ENCODE results near the gene PPP1R13L.
"Not testable (repeated sequence)": the region's sequence is repeated elsewhere in the genome, so short reads cannot be mapped to it uniquely, and the experiment has no call there.

Gene PPP1R13L

GRCh38 chr19:45431008-45431407, 26.1 kb upstream of the PPP1R13L start:
- DNase-seq (ENCODE audit: low read depth, low spot score): not testable (repeated sequence)

GRCh38 chr19:45429896-45430295, 25.0 kb upstream of the PPP1R13L start:
- DNase-seq (ENCODE audit: low read depth, low spot score): not testable (repeated sequence)

- DNase-seq (ENCODE audit: low read depth, low spot score): peak; percentile 75
Measured at GRCh38 chr19:45428384-45429231, 23.7 kb upstream of the PPP1R13L start.

- DNase-seq (ENCODE audit: low read depth, low spot score): peak; percentile 76
Measured at GRCh38 chr19:45424191-45425058, 19.6 kb upstream of the PPP1R13L start.

GRCh38 chr19:45423589-45424190, 18.8 kb upstream of the PPP1R13L start, which contains the start of gene ERCC1:
ERCC1 (minus strand) TSS chr19:45423917; CDS start chr19:45423374, 543 bp downstream.
- peak; percentile 96 for DNase-seq (ENCODE audit: low read depth, low spot score)

- no peak for DNase-seq (ENCODE audit: low read depth, low spot score)
Measured at GRCh38 chr19:45423033-45423588, 18.2 kb upstream of the PPP1R13L start.

- DNase-seq (ENCODE audit: low read depth, low spot score): no peak
Measured at GRCh38 chr19:45421947-45422498, 17.2 kb upstream of the PPP1R13L start.

- no peak for DNase-seq (ENCODE audit: low read depth, low spot score)
Measured at GRCh38 chr19:45420871-45421270, 16.0 kb upstream of the PPP1R13L start.

GRCh38 chr19:45420356-45420755, 15.5 kb upstream of the PPP1R13L start:
- DNase-seq (ENCODE audit: low read depth, low spot score): no peak

GRCh38 chr19:45419895-45420294, 15.0 kb upstream of the PPP1R13L start:
- no peak for DNase-seq (ENCODE audit: low read depth, low spot score)

- DNase-seq (ENCODE audit: low read depth, low spot score): no peak
Measured at GRCh38 chr19:45419396-45419795, 14.5 kb upstream of the PPP1R13L start.

- DNase-seq (ENCODE audit: low read depth, low spot score): no peak
Measured at GRCh38 chr19:45418802-45419201, 13.9 kb upstream of the PPP1R13L start.

GRCh38 chr19:45417151-45417550, 12.3 kb upstream of the PPP1R13L start:
- no peak for DNase-seq (ENCODE audit: low read depth, low spot score)

GRCh38 chr19:45414468-45414867, 9.6 kb upstream of the PPP1R13L start:
- DNase-seq (ENCODE audit: low read depth, low spot score): no peak

GRCh38 chr19:45413497-45413896, 8.6 kb upstream of the PPP1R13L start:
- DNase-seq (ENCODE audit: low read depth, low spot score): no peak

GRCh38 chr19:45410330-45410729, 5.5 kb upstream of the PPP1R13L start:
- not testable (repeated sequence) for DNase-seq (ENCODE audit: low read depth, low spot score)

GRCh38 chr19:45409557-45409920, 4.7 kb upstream of the PPP1R13L start:
- DNase-seq (ENCODE audit: low read depth, low spot score): no peak

- DNase-seq (ENCODE audit: low read depth, low spot score): no peak
Measured at GRCh38 chr19:45408830-45409556, 4.1 kb upstream of the PPP1R13L start.

- no peak for DNase-seq (ENCODE audit: low read depth, low spot score)
Measured at GRCh38 chr19:45408121-45408520, 3.3 kb upstream of the PPP1R13L start.

GRCh38 chr19:45407585-45407984, 2.7 kb upstream of the PPP1R13L start:
- not testable (repeated sequence) for DNase-seq (ENCODE audit: low read depth, low spot score)

GRCh38 chr19:45407091-45407375, 2.2 kb upstream of the PPP1R13L start:
- DNase-seq (ENCODE audit: low read depth, low spot score): no peak
